KMS-11 (cell line): ENCODE results near the gene NOP9.

ENCODE experiments used
- H2AFZ ChIP-seq: fragments of 200-600 bp; sonication (generic); 2 replicates; pipeline ENCODE4 v1.6.1; 2016; ENCODE audit warnings: antibody characterized with exemption, mixed run types, low read depth
- H3K27ac ChIP-seq: fragments of 200-600 bp; sonication (generic); 2 replicates; pipeline ENCODE4 v1.6.1; 2016; ENCODE audit warnings: mild to moderate bottlenecking, mixed run types
- H3K27me3 ChIP-seq: fragments of 200-600 bp; sonication (generic); 2 replicates; pipeline ENCODE4 v1.6.1; 2017; ENCODE audit warnings: mild to moderate bottlenecking, low read depth, mixed run types, moderate library complexity; ENCODE audit not compliant: insufficient read depth
- H3K36me3 ChIP-seq: fragments of 200-600 bp; sonication (generic); 2 replicates; pipeline ENCODE4 v1.6.1; 2017; ENCODE audit warnings: mild to moderate bottlenecking, mixed run types; ENCODE audit not compliant: insufficient read depth
- H3K4me1 ChIP-seq: fragments of 200-600 bp; sonication (generic); 2 replicates; pipeline ENCODE4 v1.6.1; 2016; ENCODE audit warnings: mild to moderate bottlenecking, low read depth, mixed run types; ENCODE audit not compliant: poor library complexity, severe bottlenecking
- H3K4me2 ChIP-seq: fragments of 200-600 bp; sonication (generic); 2 replicates; pipeline ENCODE4 v1.7.0; 2016; ENCODE audit warnings: mild to moderate bottlenecking, mixed run types
- H3K4me3 ChIP-seq: fragments of 200-600 bp; sonication (generic); IDR thresholded peaks from 2 replicates; pipeline ENCODE4 v1.6.1; 2017; ENCODE audit warnings: low read depth, low read length, mixed read lengths; ENCODE audit not compliant: insufficient read depth
- H3K79me2 ChIP-seq: fragments of 200-600 bp; sonication (generic); 2 replicates; pipeline ENCODE4 v1.6.1; 2016; ENCODE audit warnings: low read depth, mixed run types; ENCODE audit not compliant: insufficient read depth
- H3K9ac ChIP-seq: fragments of 200-600 bp; sonication (generic); 2 replicates; pipeline ENCODE4 v1.6.1; 2016; ENCODE audit warnings: mild to moderate bottlenecking, mixed run types
- H4K20me1 ChIP-seq: fragments of 200-600 bp; sonication (generic); 2 replicates; pipeline ENCODE4 v1.6.1; 2016; ENCODE audit warnings: mild to moderate bottlenecking, mixed run types; ENCODE audit not compliant: insufficient read depth
- CTCF ChIP-seq: fragments of 200-600 bp; sonication (generic); conservative IDR thresholded peaks from 2 replicates; pipeline ENCODE4 v1.6.1; 2017; ENCODE audit warnings: low read depth, mild to moderate bottlenecking, antibody characterized with exemption, low read length, moderate library complexity, mixed read lengths

Gene NOP9

DNA sequence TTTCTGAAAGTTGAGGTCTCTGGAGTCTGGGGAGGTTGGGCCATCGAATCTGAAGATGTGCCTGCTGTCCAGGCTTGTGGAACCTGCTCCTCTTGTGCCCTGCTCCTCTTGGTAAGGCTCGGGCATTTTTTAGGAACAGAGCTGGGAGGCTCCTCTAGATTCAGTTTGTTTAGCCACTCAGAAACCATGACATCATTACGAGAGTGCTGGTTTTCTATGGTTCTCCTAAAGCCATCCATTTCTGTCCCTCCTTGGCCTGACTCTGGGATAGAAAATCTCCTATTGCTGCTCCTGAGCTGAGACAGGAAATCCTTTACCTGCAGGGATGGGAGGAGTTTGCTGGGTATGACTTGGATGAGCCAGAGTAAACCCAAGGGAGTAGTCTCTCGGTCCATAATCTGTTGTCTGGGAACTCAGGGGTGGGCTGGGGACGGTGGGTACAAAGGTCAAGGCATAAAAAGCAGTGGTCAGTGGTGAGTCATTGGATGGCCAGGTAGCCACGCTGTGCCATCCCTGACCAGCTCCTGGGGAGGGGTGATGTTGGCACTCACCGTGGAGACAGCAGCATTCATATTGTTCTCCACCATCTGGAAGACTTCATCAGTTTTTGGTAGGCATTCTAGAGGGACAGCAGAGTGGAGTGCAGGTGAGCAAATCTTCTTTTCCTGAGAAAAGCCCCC lies 37.6 kb downstream of the NOP9 start:
- no peak overlapping the region for H3K27ac ChIP-seq
- no peaks in the 10 kb centered on the region for H3K36me3 ChIP-seq
- peaks cover 11% of the 10 kb centered on the region for H3K4me1 ChIP-seq
- H3K4me2 ChIP-seq: no peak overlapping the region
- peaks cover 11% of the 10 kb centered on the region; the same call in 1 of the 2 replicates for H3K27me3 ChIP-seq
- no peak overlapping the region for H3K4me3 ChIP-seq
- no peak for TF ChIP-seq CTCF
- H2AFZ ChIP-seq: no peak overlapping the region
- H4K20me1 ChIP-seq: no peaks in the 10 kb centered on the region
- H3K79me2 ChIP-seq: no peaks in the 10 kb centered on the region
- H3K9ac ChIP-seq: no peak overlapping the region

DNA sequence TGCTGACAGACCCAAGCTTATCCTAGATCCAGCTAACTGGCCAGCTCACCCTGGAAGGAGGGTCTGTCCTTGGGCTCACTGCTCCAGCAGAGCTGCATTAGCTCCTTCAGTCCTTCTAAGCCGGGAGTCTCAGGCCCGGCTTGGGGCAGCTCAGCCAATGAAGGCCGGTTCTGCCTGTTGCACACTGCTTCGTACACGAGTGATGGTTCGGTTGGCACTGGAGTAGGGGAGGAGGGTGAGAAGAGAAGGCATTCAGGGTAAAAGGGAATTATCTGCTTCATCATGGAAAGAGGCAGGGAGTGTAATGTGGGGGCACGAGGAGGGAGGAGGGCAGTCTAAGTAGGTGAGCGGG lies 38.1 kb downstream of the NOP9 start:
- Histone ChIP-seq H3K9ac (no peak overlapping the region), H3K36me3 (no peaks in the 10 kb centered on the region), H3K27me3 (peaks cover 9% of the 10 kb centered on the region; the same call in 1 of the 2 replicates), H2AFZ (no peak overlapping the region), H4K20me1 (no peaks in the 10 kb centered on the region), H3K4me1 (peaks cover 7% of the 10 kb centered on the region), H3K4me2 (no peak overlapping the region), H3K4me3 (no peak overlapping the region), H3K79me2 (no peaks in the 10 kb centered on the region), H3K27ac (no peak overlapping the region)
- TF ChIP-seq CTCF: no peak

GRCh38 chr14:24338843-24339242 lies 39.2 kb downstream of the NOP9 start:
- Histone ChIP-seq H4K20me1 (no peaks in the 10 kb centered on the region), H2AFZ (no peak overlapping the region)

GRCh38 chr14:24339284-24340151 lies 39.9 kb downstream of the NOP9 start, which contains the start of gene RIPK3:
RIPK3 (minus strand) TSS chr14:24339991; CDS start chr14:24339826, 165 bp downstream.
- Histone ChIP-seq H3K36me3 (no peaks in the 10 kb centered on the region), H3K79me2 (no peaks in the 10 kb centered on the region), H3K4me3 (no peak within 1 kb of the TSS), H3K9ac (no peak within 1 kb of the TSS), H3K27ac (no peak within 1 kb of the TSS), H4K20me1 (no peaks in the 10 kb centered on the region), H2AFZ (no peak within 1 kb of the TSS), H3K27me3 (no peaks in the 10 kb centered on the region), H3K4me2 (no peak within 1 kb of the TSS), H3K4me1 (no peaks in the 10 kb centered on the region)
- TF ChIP-seq CTCF: no peak

More at GRCh38 chr14:24338843-24339242, 39.2 kb downstream of the NOP9 start:
- no peak overlapping the region for H3K9ac ChIP-seq
- peaks cover 1% of the 10 kb centered on the region; the same call in 1 of the 2 replicates for H3K27me3 ChIP-seq
- no peak overlapping the region for H3K4me2 ChIP-seq
- no peak overlapping the region for H3K27ac ChIP-seq
- H3K79me2 ChIP-seq: no peaks in the 10 kb centered on the region
- no peak overlapping the region for H3K4me3 ChIP-seq
- no peak for TF ChIP-seq CTCF
- H3K4me1 ChIP-seq: no peaks in the 10 kb centered on the region
- no peaks in the 10 kb centered on the region for H3K36me3 ChIP-seq
